Measurements from ENCODE around the gene PIEZO2. TPM values are rescaled to one million over a fixed set of nuclear protein-coding genes. Genes with fewer than 3 reads are reported as not detected.

Gene PIEZO2
- total and polyA plus RNA-seq, 2 donors (not counting 1 experiment from before 2014, with no cell fraction given): not detected

GRCh38 chr18:10908760-10909159, 240.6 kb downstream of the PIEZO2 start:
- no peak overlapping the region for H3K4me3 ChIP-seq (ENCODE audit: control extremely low read depth in 1 of 5, extremely low read depth in 1 of 5, insufficient read depth in 1 of 5, low read depth in 2 of 5, low read length in 4 of 5)
- ATAC-seq (ENCODE audit: low read depth): no peak
- Mint-ChIP-seq H3K9me3 (ENCODE audit: insufficient read depth) (no peaks in the 10 kb centered on the region), H3K27me3 (no peaks in the 10 kb centered on the region), H3K4me1 (no peaks in the 10 kb centered on the region), H3K4me3 (no peak overlapping the region), H3K27ac (no peak overlapping the region)
- no peak overlapping the region for H2AFZ ChIP-seq (ENCODE audit: insufficient read depth, low read depth, low read length, poor library complexity, severe bottlenecking)
- no peak for DNase-seq
- no peaks in the 10 kb centered on the region for H3K27me3 ChIP-seq (replicated peaks in 1 of 4; ENCODE audit: control extremely low read depth in 1 of 4, control insufficient read depth in 3 of 4, insufficient read depth in 4 of 4, low read length in 3 of 4)
- H4K20me1 ChIP-seq (ENCODE audit: control insufficient read depth, insufficient read depth, low read length, poor library complexity, severe bottlenecking): no peaks in the 10 kb centered on the region
- 74% methylated on average over 2 of the region's 5 CpGs for WGBS (ENCODE audit: insufficient coverage)
- ChIA-PET POLR2A (no interaction called here), CTCF (no interaction called here)
- no peaks in the 10 kb centered on the region for H3K36me3 ChIP-seq (replicated peaks in 1 of 2; ENCODE audit: control extremely low read depth in 1 of 2, control insufficient read depth in 1 of 2, extremely low read depth in 1 of 2, insufficient read depth in 2 of 2, low read length in 1 of 2)
- H3K9ac ChIP-seq (ENCODE audit: low read length): no peak overlapping the region
- no peaks in the 10 kb centered on the region for H3K4me1 ChIP-seq (ENCODE audit: control insufficient read depth in 2 of 2, insufficient read depth in 2 of 2, low read length in 2 of 2)
- no peak for TF ChIP-seq EZH2 (IDR thresholded peaks at IDR 0.05; ENCODE audit: borderline replicate concordance, insufficient read depth, low read depth, low read length, poor library complexity, severe bottlenecking)
- TF ChIP-seq CTCF (IDR thresholded peaks at IDR 0.05): no peak
- peaks cover 0 to 1% (median 0%) of the 10 kb centered on the region in 3 donors for H3K9me3 ChIP-seq (ENCODE audit: control extremely low read depth in 1 of 3, control insufficient read depth in 2 of 3, insufficient read depth in 1 of 3, low read length in 2 of 3)
- H3K27ac ChIP-seq (ENCODE audit: low read length in 2 of 2): no peak overlapping the region
- H3K79me2 ChIP-seq (ENCODE audit: control insufficient read depth, insufficient read depth, low read length): no peaks in the 10 kb centered on the region
- H3K4me2 ChIP-seq (replicated peaks; ENCODE audit: low read depth, low read length, poor library complexity, severe bottlenecking): no peak overlapping the region
- intact Hi-C loops (cut with micrococcal nuclease): no loop called here

- Histone ChIP-seq H3K4me1 (ENCODE audit: control insufficient read depth in 2 of 2, insufficient read depth in 2 of 2, low read length in 2 of 2) (no peaks in the 10 kb centered on the region), H3K4me3 (ENCODE audit: control extremely low read depth in 1 of 5, extremely low read depth in 1 of 5, insufficient read depth in 1 of 5, low read depth in 2 of 5, low read length in 4 of 5) (no peak overlapping the region), H3K9me3 (ENCODE audit: control extremely low read depth in 1 of 3, control insufficient read depth in 2 of 3, insufficient read depth in 1 of 3, low read length in 2 of 3) (peaks cover 0 to 1% (median 0%) of the 10 kb centered on the region in 3 donors), H3K36me3 (replicated peaks in 1 of 2; ENCODE audit: control extremely low read depth in 1 of 2, control insufficient read depth in 1 of 2, extremely low read depth in 1 of 2, insufficient read depth in 2 of 2, low read length in 1 of 2) (no peaks in the 10 kb centered on the region), H3K9ac (ENCODE audit: low read length) (no peak overlapping the region), H4K20me1 (ENCODE audit: control insufficient read depth, insufficient read depth, low read length, poor library complexity, severe bottlenecking) (no peaks in the 10 kb centered on the region), H3K79me2 (ENCODE audit: control insufficient read depth, insufficient read depth, low read length) (no peaks in the 10 kb centered on the region), H3K27me3 (replicated peaks in 1 of 4; ENCODE audit: control extremely low read depth in 1 of 4, control insufficient read depth in 3 of 4, insufficient read depth in 4 of 4, low read length in 3 of 4) (peaks cover 0 to 3% (median 0%) of the 10 kb centered on the region in 4 experiments), H3K27ac (ENCODE audit: low read length in 2 of 2) (no peak overlapping the region), H3K4me2 (replicated peaks; ENCODE audit: low read depth, low read length, poor library complexity, severe bottlenecking) (no peak overlapping the region), H2AFZ (ENCODE audit: insufficient read depth, low read depth, low read length, poor library complexity, severe bottlenecking) (no peak overlapping the region)
- POLR2A ChIA-PET: no interaction called here
- Mint-ChIP-seq H3K4me1 (no peaks in the 10 kb centered on the region), H3K27me3 (no peaks in the 10 kb centered on the region), H3K9me3 (ENCODE audit: insufficient read depth) (no peaks in the 10 kb centered on the region), H3K4me3 (no peak overlapping the region), H3K27ac (no peak overlapping the region)
- intact Hi-C loops (cut with micrococcal nuclease): no loop called here
- TF ChIP-seq EZH2 (IDR thresholded peaks at IDR 0.05; ENCODE audit: borderline replicate concordance, insufficient read depth, low read depth, low read length, poor library complexity, severe bottlenecking) (no peak), CTCF (IDR thresholded peaks at IDR 0.05) (no peak)
- ATAC-seq (ENCODE audit: low read depth) (no peak), DNase-seq (no peak)
- WGBS (ENCODE audit: insufficient coverage): no CpG with 5 or more reads among the region's 1 CpG
- CTCF ChIA-PET: no interaction called here
Observed at GRCh38 chr18:10907749-10908148, 241.6 kb downstream of the PIEZO2 start.

All from B cell (primary cell).